Nucleus accumbens (tissue), 56 donors: ENCODE measurements around the gene CEP70.
"Not testable (repeated sequence)": the region's sequence is repeated elsewhere in the genome, so short reads cannot be mapped to it uniquely, and the experiment has no call there.

ENCODE experiments used
- DNase-seq, 56 donors: peaks; one replicate each; lab custom pipeline; 2025; lab: John Stamatoyannopoulos, UW

CEP70 gene

DNA sequence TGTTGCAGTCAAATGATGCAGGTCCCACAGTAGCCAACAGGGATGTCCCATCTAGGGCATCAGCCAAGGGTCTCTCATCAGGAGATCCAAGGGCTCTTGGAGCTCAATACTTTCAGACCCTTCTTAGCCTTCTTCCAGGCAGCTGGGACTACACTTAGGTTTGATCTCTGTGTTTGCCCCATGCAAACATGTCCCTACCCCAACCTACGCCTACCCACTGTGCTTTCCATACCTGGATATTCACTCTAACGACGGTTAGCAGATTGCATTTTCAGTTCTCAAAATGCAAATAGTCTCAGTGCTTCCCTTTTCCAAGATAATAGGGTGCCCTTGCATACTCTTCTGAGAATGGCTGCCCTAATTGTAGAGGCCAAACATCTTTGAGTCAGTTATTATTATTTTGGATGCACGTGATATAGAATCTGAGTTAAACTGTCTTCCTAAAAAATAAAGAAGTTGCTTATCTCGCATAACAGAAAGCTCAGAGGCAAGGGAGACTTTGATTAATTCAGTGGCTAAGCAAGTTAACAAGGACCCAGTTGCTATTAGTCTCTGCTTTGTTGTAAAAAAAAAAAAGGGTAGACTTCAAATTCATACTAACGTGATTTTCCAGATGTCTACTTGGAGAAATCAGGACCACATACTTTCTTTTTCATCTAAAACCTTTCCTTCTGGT lies 1.0 kb upstream of the CEP70 start:
- no peak for DNase-seq

DNA sequence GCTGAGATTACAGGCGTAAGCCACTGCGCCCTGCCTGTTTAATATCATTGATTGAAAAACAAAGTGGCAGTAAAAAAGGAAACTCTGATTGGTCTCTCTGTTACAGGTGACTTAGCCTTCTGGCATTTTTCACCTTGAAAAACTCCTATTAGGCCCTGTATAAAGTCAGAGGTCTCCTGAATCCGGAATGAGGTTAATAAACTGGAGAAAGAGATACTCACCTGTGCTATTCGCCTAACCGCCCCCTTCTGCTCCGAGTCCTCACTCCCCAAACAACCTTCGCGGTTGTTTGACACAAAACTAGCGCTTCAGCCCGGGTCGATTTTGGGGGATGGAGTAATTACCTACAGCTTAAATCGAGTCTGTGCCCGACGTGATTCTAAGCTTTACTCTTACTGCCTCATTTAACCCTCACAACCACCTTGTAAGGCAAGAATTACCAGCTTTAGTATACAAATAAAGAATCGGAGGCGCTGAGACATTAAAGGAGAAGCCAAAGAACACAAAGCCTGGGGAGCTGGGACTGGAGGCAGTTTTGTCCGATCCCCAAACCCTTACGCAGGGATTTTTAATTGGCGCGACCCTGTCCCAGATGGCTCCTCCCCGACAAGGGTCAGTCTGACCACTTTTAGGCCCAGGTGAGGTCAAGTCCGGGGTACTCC lies 441 bp downstream of the CEP70 start:
- no peak for DNase-seq

DNA sequence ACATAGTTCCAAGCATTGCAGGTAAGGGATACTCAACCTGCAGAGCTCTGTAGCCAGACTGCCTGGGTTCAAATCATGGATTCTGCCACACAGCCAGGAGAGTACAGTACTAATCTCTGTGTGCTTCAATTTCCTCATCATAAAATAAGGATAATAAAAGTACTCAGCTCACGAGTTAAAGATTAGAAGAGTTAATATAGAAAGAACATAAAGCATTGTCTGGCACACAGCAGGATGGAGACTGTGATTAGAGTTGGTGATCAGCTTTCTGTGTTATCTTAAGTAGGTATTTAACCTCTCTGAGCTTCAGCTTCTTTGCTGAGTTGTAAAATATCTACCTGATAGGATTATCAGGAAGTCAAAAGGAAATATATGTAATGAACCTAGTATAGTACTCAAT lies 2.7 kb downstream of the CEP70 start:
- DNase-seq: no peak

DNA sequence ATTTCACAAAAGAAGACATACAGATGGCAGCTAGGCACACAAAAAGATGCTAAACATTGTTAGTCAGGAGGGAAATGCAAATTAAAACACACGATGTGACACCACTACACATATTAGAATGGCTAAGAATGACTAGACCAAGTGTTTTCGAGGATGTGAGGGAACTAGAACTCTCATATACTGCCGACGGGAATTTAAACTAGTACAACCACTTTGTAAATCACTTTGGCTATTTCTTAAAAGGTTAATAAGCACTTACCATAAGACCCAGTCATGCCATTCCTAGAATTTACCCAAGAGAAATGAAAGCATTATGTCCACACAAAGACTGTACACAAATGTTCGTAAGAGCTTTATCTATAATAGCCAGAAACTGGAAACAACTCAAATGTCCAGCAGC lies 5.6 kb downstream of the CEP70 start:
- no peak for DNase-seq

DNA sequence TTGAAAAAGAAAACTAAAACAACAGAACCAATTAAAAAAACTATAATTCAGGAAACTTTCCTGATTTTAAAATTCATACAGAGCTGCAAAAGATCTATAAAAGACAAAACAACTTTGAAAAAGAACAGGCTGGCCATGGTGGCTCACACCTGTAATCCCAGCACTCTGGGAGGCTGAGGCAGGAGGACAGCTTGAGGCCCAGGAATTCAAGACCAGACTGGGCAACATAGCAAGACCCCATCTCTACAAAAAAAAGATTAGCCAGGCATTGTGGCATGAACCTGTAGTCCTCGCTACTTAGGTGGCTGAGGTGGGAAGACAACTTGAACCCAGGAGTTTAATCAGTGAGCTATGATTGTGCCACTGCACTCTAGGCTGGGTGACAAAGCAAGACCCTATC lies 6.7 kb downstream of the CEP70 start:
- DNase-seq: no peak

DNA sequence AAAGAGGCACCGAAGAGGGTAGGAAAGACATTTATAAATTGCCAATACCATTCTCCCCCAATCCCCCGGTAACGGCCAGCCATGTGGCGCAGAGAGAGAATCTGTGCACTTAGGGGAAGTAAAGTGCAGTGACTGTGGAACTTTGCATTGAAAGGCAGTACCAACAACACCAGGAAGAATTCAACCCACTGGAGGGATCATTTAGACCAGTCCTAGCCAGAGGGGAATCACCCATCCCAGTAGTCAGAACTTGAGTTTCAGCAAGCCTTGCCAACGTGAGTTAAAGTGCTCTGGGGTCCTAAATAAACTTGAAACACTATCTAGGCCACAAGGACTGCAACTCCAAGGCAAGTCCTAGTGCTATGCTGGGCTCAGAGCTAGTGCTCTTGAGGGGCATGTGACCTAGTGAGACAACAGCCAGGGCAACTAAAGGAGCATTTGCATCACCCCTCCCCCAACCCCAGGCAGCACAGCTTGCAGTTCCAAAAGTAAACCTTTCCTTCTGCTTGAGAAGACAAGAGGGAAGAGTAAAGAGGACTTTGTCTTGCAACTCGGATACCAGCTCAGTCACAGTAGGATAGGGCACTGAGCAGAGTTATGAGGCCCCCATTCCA lies 15.0 kb downstream of the CEP70 start:
- no peak for DNase-seq

DNA sequence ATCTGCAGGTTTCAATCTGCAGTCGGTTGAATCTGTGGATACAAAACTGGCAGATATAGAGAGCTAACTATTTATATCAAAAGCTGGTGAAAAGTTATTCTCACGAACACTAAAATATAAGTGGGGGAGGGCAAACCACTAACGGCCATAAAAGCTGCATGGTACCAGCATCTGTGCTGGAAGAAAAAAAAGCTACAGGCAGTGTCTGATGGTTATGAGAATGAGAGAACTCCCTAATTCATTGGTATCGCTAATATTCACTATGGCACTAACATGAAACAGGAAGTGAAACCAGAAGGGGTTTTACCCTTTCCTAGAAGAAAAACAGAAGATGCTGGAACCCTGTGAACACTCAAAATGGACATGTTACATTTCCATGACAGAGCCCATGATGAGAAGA lies 15.9 kb downstream of the CEP70 start:
- DNase-seq: no peak

DNA sequence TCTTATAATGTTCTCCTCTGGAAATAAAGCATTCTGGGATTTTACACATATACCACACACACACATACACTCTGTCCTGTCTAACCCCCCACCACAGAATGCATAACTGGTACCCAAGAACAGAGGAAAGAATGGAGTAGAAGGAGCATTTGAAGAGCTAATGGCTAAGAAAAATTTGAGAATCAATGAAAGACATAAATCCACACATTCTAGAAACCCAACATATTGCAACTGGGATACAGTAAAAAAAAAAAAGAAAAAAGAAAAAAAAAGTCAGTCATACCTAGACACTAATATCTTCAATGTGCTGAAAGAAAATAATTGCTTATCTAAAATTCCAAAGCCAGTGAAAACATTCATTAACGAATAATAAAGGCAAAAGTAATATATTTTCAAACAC lies 20.9 kb downstream of the CEP70 start:
- no peak for DNase-seq

DNA sequence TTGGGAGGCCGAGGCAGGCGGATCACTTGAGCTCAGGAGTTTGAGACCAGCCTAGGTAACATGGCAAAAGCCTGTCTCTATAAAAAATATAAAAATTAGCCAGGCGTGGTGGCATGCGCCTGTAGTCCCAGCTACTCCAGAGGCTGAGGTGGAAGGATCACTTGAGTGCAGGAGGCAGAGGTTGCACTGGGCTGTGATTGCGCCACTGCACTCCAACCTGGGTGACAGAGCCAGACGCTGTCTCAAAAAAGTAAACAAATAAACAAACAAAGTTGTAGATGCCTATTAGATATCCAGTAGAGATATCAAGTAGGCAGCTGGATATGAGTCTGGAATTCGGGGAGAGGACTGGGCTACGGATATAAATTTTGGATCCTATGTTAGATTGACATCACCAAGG lies 24.4 kb downstream of the CEP70 start:
- not testable (repeated sequence) for DNase-seq

DNA sequence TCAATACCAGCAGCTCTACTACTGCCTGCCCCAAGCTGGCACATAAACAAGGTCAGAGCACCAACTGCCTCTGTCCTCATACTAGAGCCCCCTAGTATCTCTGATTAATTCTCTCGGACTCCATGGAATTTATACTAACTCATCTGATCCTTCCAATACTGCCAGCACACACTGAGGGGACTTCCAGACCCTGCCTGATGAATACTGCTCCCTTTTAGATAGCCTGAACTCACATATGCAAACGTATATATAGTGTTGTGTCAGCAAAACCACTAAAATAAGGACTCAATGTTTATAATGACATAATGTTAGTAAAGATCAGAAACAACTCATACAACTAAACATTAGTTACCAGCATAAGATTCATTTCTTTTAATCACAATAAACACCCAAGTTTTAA lies 25.0 kb downstream of the CEP70 start:
- no peak for DNase-seq

DNA sequence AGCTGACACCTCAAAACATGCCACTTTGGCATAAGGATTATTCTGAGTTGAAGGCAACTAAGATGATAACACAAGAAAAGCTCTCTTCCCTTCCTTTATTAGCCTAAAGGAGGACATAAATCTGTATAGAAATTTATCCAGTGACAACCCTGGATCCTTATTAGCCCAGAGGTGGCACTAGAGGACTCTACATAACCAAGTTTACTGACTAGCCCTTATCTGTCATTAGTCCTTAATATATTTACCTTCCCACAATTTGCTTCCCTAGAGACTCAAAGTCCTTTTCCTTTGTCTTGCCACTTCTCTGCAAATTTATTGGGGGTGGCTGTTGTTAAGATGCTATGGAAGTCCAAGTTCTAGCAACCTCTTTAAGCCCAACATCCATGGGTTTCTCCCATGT lies 26.7 kb downstream of the CEP70 start:
- no peak for DNase-seq

DNA sequence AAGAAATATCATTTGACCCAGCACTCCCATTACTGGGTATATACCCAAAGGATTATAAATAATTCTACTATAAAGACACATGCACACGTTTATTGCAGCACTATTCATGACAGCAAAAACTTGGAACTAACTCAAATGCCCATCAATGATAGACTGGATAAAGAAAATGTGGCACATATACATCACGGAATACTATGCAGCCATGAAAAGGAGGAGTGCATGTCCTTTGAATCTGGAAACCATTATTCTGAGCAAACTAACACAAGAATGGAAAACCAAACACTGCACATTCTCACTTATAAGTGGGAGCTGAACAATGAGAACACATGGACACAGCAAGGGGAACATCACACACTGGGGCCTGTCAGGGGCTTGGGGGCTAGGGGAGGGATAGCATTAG lies 27.8 kb downstream of the CEP70 start:
- DNase-seq: not testable (repeated sequence)

DNA sequence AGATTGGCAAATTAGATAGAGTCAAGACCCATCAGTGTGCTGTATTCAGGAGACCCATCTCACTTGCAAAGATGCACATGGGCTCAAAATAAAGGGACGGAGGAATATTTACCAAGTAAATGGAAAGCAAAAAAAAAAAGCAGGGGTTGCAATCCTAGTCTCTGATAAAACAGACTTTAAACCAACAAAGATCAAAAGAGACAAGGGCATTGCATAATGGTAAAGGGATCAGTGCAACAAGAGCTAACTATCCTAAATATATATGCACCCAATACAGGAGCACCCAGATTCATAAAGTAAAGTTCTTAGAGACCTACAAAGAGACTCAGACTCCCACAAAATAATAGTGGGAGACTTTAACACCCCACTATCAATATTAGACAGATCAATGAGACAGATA lies 31.2 kb downstream of the CEP70 start:
- DNase-seq: not testable (repeated sequence)

DNA sequence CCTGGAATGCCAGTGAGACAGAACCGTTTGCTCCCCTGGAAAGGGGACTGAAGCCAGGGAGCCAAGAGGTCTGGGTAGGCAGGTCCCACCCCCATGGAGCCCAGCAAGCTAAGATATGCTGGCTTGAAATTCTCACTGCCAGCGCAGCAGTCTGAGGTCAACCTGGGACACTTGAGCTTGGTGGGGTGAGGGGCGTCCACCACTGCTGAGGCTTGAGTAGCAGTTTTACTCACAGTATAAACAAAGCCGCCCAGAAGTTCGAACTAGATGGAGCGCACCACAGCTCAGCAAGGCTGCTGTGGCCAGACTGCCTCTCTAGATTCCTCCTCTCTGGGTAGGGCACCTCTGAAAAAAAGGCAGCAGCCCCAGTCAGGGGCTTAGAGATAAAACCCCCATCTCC lies 33.6 kb downstream of the CEP70 start:
- DNase-seq: no peak

DNA sequence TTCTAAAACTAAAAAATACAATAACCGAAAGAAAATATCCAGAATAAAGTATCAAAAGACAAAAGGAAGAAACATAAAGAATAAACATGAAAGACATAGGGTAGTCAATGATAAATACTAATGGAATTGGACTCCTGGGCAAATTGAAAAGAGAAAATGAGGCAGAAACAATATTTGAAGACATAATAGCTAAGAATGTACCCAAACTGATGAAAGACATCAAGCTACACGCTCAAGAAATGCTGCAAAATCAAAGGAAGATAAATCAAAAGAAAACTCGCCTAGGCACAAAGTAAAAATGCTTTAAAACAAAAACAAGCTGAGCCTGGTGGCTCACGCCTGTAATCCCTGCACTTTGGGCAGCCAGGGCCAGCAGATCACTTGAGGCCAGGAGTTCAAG lies 34.9 kb downstream of the CEP70 start:
- DNase-seq: no peak

DNA sequence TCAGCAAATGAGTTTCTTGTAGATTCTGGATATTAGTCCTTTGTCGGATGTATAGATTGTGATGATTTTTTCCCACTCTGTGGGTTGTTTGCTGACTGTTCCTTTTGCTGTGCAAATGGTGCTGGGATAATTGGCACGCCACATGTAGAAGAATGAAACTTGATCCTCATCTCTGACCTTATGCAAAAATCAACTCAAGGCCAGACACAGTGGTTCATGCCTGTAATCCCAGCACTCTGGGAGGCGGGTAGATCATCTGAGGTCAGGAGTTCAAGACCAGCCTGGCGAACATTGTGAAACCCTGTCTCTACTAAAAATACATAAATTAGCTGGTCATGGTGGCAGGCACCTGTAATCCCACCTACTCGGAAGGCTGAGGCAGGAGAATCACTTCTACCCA lies 39.3 kb downstream of the CEP70 start:
- DNase-seq: not testable (repeated sequence)

DNA sequence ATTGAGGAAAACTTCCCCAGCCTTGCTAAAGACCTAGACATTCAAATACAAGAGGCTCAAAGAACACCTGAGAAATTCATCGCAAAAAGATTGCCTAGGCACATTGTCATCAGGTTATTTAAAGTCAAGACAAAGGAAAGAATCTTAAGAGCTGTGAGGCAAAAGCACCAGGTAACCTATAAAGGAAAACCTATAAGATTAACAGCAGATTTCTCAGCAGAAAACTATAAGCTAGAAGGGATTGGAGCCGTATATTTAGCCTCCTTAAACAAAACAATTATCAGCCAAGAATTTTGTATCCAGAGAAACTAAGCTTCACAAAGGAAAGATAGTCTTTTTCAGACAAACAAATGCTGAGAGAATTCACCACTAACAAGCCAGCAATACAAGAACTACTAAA lies 43.1 kb downstream of the CEP70 start:
- not testable (repeated sequence) for DNase-seq

DNA sequence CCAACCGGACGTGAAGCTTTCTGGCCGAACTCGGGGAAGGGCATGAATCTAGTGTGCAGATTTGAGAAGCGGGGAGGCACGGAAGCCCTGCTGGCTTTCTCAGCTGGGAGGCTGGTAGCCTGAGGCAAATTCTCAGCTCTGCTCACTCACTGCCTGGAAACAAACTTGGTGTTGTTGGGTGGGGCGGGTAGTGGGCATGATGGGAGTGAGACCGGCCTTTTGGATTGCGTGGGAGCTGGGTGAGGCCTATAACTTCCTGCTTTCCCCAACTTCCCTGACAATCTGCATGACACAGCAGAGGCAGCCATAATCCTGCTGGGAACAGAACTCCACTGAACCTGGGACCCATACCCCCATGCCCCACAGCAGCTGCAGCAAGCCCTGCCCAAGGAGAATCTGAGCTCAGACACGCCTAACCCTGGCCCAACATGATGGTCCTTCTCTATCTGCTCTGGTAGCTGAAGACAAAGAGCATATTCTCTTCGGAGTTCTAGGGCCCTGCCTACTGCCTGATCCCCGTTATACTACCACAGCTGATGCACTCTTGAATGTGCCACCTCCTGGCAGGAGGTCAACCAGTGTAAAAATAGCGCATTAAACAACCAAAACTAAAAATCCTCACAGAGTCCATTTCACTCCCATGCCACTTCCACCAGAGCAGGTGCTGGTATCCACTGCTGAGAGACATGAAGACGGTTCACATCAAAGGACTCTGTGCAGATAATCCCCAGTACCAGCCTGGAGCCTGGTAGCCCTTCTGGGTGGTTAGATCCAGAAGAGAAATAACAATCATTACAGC lies 44.7 kb downstream of the CEP70 start:
- no peak for DNase-seq

DNA sequence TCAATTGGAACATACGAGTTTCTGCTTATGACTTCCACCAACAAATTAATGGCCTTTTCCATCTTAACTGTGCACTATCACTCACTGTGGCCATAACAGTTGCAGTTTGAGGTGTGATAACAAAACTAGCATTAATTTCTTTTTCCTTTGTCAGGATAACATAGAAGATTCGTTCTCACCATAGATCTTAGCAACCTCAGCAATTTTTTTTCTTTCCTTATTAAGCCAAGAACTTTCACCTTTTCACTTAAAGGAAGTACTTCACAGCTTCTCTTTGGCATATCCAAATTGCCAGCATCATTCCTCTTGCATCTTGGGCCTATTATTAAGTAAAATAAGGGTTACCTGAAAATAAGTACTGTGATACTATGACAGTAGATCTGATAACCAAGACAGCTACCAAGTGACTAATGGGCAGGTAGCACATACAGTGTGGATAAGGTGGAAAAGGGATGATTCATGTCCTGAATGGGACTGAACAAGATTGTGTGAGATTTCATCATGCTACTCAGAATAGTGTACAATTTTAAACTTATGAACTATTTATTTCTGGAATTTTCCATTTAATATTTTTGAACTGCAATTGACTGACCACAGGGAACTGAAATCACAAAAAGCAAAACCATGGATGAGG lies 46.6 kb downstream of the CEP70 start:
- DNase-seq: no peak

DNA sequence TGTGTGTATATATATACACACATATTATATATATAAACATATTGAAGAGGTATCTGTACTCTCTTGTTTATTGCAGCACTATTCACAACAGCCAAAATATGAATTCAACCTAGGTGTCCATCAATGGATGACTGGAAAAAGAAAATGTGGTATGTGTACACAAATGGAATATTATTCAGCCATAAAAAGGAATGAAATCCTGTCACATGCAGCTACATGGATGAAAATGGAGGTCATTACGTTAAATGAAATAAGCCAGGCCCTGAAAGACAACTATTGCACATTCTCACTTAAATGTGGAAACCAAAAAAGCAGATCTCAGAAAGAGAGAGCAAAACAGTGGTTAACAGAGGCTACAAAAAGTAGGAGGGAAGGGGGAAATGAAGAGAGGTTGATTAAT lies 49.5 kb downstream of the CEP70 start:
- DNase-seq: no peak

DNA sequence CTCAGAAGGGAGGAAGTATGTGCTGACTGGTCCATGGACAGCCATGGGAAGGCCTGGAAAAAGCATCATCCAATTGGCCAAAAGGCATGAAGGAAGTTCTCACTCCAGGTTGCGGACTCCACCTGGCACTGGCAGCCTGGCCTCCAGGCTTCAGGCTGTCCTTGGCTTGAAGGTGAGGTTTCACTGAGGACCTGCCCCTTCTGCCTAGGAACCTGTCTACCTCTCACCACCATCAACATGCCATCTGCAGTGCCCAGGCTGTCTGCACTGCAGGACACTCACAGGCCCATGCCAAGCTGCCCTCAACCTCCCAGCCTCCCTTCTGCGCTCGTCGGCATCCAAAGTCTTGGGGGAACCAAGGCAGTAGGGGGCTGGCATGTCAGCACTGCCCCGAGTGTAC lies 51.1 kb downstream of the CEP70 start:
- DNase-seq: no peak
